Small intestine (tissue), 16 donors: ENCODE measurements around the gene VARS2. TPM values are rescaled to one million over a fixed set of nuclear protein-coding genes. Genes with fewer than 3 reads are reported as not detected.
"Not testable (repeated sequence)": the region's sequence is repeated elsewhere in the genome, so short reads cannot be mapped to it uniquely, and the experiment has no call there.

Experiments used
- DNase-seq, 2 donors: peaks; one replicate each; pipeline versions ENCODE4 v3.0.0 to v3.0.0-alpha.2; 2013
- FAIRE-seq: peaks from 2 replicates; lab custom pipeline; 2012; peaks lifted over from hg19 to GRCh38; lab: Jason Lieb, UNC
- H3K27ac ChIP-seq, 3 donors: one replicate each; pipeline ENCODE4 v1.5.1; 2013; ENCODE audit warnings: low read length in 2 of 3, mild to moderate bottlenecking in 2 of 3, control low read depth in 1 of 3, inconsistent platforms in 1 of 3, low read depth in 1 of 3, moderate library complexity in 1 of 3
- H3K27me3 ChIP-seq, 3 donors: one replicate each; pipeline ENCODE4 v1.6.1; 2013; ENCODE audit warnings: low read length in 3 of 3, inconsistent platforms in 1 of 3; ENCODE audit not compliant: control insufficient read depth in 3 of 3, insufficient read depth in 3 of 3
- H3K36me3 ChIP-seq, 3 donors: one replicate each; pipeline ENCODE4 v1.6.1; 2013; ENCODE audit warnings: low read length in 3 of 3, inconsistent platforms in 1 of 3, low read depth in 1 of 3, mild to moderate bottlenecking in 1 of 3, moderate library complexity in 1 of 3; ENCODE audit not compliant: control insufficient read depth in 3 of 3, insufficient read depth in 2 of 3
- H3K4me1 ChIP-seq, 3 donors: one replicate each; pipeline ENCODE4 v1.6.1; 2013; ENCODE audit warnings: low read length in 2 of 3, inconsistent platforms in 1 of 3, low read depth in 1 of 3, mild to moderate bottlenecking in 1 of 3, moderate library complexity in 1 of 3; ENCODE audit not compliant: control insufficient read depth in 3 of 3, insufficient read depth in 2 of 3
- H3K4me3 ChIP-seq, 3 donors: one replicate each; pipeline ENCODE4 v1.5.1; 2013; ENCODE audit warnings: low read length in 3 of 3, control low read depth in 1 of 3, inconsistent platforms in 1 of 3, low read depth in 1 of 3, mild to moderate bottlenecking in 1 of 3, moderate library complexity in 1 of 3
- H3K9me3 ChIP-seq, 2 donors: one replicate each; pipeline ENCODE4 v1.6.1; 2013; ENCODE audit warnings: low read depth in 1 of 2, low read length in 1 of 2; ENCODE audit not compliant: control insufficient read depth in 2 of 2, insufficient read depth in 1 of 2
- WGBS, 3 donors: extraction: QIAGEN DNeasy Blood & Tissue Kit; methylation state at CpG; one replicate each; pipeline ENCODE4 v1.1.7; 2013; 5-methylcytosine and 5-hydroxymethylcytosine counted together
- long read RNA-seq, 10 donors: transcript quantifications; one replicate each; lab custom pipeline, GENCODE V29; 2026
- polyA plus RNA-seq, 4 donors: library from polyadenylated mRNA; stranded (reverse) in 3 of 4; unstranded in 1 of 4; fragments of 200-250 nt in 3 of 4; fragments of 120-200 nt in 1 of 4; gene quantifications; one replicate each; pipeline versions ENCODE4 v1.2.1 to v1.2.3, GENCODE V29; 2013
- donor health status: healthy with polysubstance abuse.
- donor health status: control.
- donor health status: control.
- donor health status: Bipolar disorder and iron deficiency.
- donor health status: healthy.

VARS2 gene
- polyA plus RNA-seq: 10 to 100 TPM; 25.4 to 54.9 (median 41.9) TPM
- long read RNA-seq, donor 1, partial matches to known transcripts: 5 of 5 reads
- long read RNA-seq, donor 1, other reads (novel, unspliced or antisense): 0 of 5 reads
- long read RNA-seq, donor 2: 0 reads
- long read RNA-seq, donor 3, partial matches to known transcripts: 5 of 5 reads
- long read RNA-seq, donor 3, other reads (novel, unspliced or antisense): 0 of 5 reads
- long read RNA-seq, donor 4: 0 reads
- long read RNA-seq, donor 5: 0 reads
- long read RNA-seq, donor 6: 0 reads
- long read RNA-seq, donor 7, partial matches to known transcripts: 5 of 7 reads
- long read RNA-seq, donor 7, other reads (novel, unspliced or antisense): 0 of 7 reads
- long read RNA-seq, donor 8: 0 reads
- long read RNA-seq, donor 9: 0 reads
- long read RNA-seq, donor 10, partial matches to known transcripts: 0 of 1 reads
- long read RNA-seq, donor 10, other reads (novel, unspliced or antisense): 0 of 1 reads

DNA sequence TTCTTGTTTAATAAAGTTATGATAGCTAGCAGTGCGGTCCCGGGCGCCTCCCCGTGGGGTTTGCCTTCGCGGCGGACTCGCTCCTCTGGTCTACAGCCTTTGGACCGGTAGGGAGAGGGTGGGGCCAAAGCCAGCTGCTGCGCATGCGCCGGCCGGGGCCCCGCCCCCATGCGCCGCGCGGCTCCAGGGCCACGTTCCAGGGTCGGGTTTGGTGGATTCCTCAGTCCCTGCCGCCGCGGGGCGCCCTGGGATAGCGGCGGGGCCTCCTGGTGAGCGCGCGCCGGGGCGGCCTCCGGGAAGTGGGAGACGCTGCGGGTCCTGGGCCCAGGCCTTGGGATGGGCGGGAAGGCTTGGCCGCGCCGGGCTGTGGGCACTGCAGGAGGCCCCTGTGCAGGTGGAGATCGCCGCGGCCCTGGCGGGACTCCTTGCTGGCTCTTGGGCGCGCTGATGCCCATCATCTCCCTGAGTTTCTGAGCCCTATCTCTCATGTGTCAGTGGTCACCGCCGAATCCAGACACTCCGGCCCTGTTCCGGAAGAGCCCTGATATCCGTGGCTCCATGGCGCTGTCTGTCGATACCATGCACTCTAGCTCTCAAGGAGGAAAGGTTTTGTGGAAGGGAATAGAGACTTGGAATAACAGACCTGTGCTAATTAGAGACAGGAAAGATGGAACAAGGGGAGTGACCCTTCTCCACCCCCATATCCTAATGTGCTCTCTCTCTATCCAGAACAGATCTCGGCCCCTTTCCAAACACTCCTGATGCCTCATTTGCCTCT lies at the start of gene VARS2:
TSS of gene VARS2 (plus strand) at position 163 of the 778 bp plus-strand sequence. CDS start at position 762, 599 bp downstream.
- Histone ChIP-seq H3K4me3 (peak within 1 kb of the TSS; percentile 51 to 74 (median 74)), H3K9me3 (no peaks in the 10 kb centered on the region), H3K27ac (peak within 1 kb of the TSS; percentile 90 to 97 (median 92)), H3K27me3 (no peaks in the 10 kb centered on the region), H3K36me3 (peaks cover 0 to 63% (median 12%) of the 10 kb centered on the region in 3 donors), H3K4me1 (peaks cover 0 to 25% (median 0%) of the 10 kb centered on the region in 3 donors)
- DNase-seq (peak; percentile 96 to 99), FAIRE-seq (no peak)
- 0 to 1% (median 1%) methylated on average over 26 to 52 of the region's 52 CpGs for WGBS, 3 donors

DNA sequence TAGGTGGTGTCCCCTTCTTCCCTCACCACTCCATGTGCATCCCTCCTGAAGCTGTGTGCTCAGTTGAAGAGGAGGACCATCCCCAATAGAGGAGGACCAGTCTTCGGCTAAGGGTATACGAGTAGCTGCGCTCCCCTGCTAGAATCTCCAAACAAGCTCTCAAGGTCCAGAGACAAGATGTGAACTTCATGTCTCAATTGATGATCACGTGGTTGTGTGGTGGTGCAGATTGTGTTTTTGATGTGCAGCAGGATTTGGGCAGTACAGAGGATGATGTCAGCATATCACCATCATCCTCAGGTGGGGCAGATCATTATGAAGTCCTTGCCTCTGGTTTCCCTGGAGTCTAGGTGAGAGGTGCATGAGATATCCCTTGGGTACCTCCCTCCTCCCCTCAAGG lies 49.7 kb upstream of the VARS2 start:
- no peak overlapping the region for H3K27ac ChIP-seq
- no peaks in the 10 kb centered on the region for H3K27me3 ChIP-seq
- FAIRE-seq: no peak
- DNase-seq: no peak
- no peaks in the 10 kb centered on the region for H3K36me3 ChIP-seq
- peaks cover 0 to 13% of the 10 kb centered on the region in 2 donors for H3K9me3 ChIP-seq
- 82 to 94% (median 87%) methylated on average over 4 of the region's 4 CpGs for WGBS, 3 donors
- no peaks in the 10 kb centered on the region for H3K4me1 ChIP-seq
- no peak overlapping the region for H3K4me3 ChIP-seq

DNA sequence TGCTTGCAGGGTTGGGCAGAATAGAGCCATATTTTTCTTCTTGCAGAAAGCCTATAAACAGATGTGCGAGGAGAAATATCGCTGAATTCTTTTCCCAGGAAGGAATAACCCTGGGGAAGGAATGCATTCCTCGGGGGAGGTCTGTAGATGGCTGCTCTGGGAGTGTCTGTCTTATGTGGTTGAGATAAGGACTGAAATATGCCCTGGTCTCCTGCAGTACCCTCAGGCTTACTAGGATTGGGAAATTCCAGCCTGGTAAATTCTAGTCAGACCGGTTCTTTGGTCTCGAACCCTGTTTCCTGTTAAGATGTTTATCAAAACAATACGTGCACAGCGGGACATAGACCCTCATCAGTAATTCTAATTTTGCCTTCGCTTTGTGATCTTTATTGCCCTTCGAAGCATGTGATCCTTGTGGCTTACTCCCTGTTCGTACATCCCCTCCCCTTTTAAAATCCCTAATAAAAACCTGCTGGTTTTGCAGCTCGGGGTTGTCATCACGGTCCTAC lies 44.7 kb upstream of the VARS2 start:
- not testable (repeated sequence) for H3K27me3 ChIP-seq, DNase-seq, FAIRE-seq, H3K4me1 ChIP-seq, H3K4me3 ChIP-seq, H3K36me3 ChIP-seq, H3K27ac ChIP-seq
- 85 to 88% (median 87%) methylated on average over 12 of the region's 12 CpGs for WGBS, 3 donors
- peaks cover 0 to 30% of the 10 kb centered on the region in 2 donors for H3K9me3 ChIP-seq

DNA sequence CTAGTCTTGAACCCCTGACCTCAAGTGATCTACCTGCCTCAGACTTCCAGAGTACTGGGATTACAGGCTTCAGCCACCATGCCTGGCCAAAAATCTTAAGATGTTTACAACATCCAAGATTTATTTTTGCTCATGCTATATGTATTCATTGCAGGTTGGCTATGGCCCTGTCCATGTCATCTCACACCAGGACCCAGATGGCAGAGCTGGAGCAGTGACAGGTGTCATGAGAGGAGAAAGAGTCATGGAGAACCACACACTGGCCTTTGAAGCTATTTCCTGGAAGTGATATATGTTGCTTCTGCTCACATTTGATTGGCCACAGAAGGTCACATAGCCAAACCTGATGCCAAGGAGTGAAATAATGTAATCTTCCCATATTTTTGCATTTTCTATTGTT lies 43.5 kb upstream of the VARS2 start:
- Histone ChIP-seq H3K4me1 (no peaks in the 10 kb centered on the region), H3K9me3 (peaks cover 0 to 30% of the 10 kb centered on the region in 2 donors), H3K27ac (no peak overlapping the region), H3K36me3 (no peaks in the 10 kb centered on the region), H3K27me3 (no peaks in the 10 kb centered on the region), H3K4me3 (no peak overlapping the region)
- no peak for FAIRE-seq
- no peak for DNase-seq

DNA sequence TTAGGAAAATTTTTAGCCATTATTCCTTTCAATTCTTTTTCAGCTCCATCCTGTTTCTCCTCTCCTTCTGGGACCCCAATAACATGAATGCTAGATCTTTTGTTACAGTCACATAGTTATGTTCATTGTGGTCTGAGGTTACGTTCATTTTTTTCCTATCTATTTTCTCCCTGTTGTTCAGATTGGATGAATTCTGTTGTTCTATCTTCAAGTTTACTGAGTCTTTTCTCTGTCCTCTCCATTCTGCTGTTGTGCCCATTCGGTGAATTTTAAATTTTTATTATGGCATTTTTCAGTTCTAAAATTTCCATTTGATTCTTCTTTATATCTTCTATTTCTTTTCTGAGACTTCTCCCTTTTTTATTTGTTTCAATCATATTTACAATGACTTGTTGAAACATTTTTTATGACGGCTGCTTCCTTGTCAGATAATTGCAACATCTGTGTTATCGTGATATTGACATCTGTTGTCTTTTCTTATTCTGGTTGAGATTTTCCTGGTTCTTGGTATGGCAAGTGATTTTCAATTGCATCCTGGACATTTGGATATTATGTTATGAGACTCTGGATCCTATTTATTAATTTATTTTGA lies 42.4 kb upstream of the VARS2 start:
- 81 to 83% (median 81%) methylated on average over 4 of the region's 4 CpGs for WGBS, 3 donors
- Histone ChIP-seq H3K27ac (no peak overlapping the region), H3K9me3 (peaks cover 0 to 30% of the 10 kb centered on the region in 2 donors), H3K27me3 (no peaks in the 10 kb centered on the region), H3K4me3 (no peak overlapping the region), H3K4me1 (no peaks in the 10 kb centered on the region), H3K36me3 (no peaks in the 10 kb centered on the region)
- DNase-seq (no peak), FAIRE-seq (no peak)

DNA sequence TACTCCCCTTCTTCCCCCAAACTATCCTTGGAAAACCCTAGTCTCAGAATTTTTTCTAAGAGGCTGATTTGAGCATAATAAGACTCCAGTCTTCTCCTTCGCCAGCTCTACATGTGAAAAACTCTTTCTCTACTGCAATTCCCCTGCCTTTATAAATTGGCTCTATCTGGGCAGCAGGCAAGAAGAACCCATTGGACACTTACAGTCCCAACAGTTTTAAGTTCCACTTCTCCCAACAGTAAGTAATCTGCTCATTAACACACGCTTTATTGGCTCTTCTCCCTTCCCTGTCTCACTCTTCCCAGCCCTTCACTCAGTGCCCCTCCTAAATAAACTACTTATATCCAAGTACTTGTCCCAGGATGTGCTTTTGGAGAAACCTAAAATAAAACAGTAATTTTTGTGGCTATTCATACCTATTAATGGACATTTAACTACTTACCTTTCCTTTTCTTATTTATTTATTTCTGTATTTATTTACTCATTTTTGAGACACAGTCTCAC lies 40.8 kb upstream of the VARS2 start:
- Histone ChIP-seq H3K4me1 (peaks cover 0 to 5% (median 3%) of the 10 kb centered on the region in 3 donors), H3K4me3 (no peak overlapping the region), H3K9me3 (peaks cover 0 to 26% of the 10 kb centered on the region in 2 donors), H3K27me3 (no peaks in the 10 kb centered on the region), H3K36me3 (no peaks in the 10 kb centered on the region), H3K27ac (no peak overlapping the region)
- no peak for DNase-seq
- FAIRE-seq: no peak
- 89 to 96% (median 91%) methylated on average over 2 of the region's 2 CpGs for WGBS, 3 donors

DNA sequence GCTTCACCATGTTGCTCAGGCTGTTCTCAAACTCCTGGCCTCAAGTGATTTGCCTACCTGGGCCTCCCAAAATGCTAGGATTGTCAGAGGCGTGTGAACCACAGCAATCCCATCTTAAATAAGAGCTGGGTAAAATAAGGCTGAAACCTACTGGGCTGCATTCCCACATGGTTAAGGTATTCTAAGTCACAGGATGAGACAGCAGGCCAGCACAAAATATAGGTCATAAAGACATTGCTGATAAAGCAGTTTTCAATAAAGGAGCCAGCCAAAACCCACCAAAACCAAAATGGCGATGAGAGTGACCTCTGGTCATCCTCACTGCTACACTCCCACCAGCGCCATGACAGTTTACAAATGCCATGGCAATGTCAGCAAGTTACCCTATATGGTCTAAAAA lies 40.2 kb upstream of the VARS2 start:
- not testable (repeated sequence) for H3K4me3 ChIP-seq, H3K4me1 ChIP-seq, DNase-seq, H3K27ac ChIP-seq, H3K27me3 ChIP-seq, FAIRE-seq, H3K36me3 ChIP-seq
- peaks cover 0 to 26% of the 10 kb centered on the region in 2 donors for H3K9me3 ChIP-seq
- 94 to 97% (median 97%) methylated on average over 3 of the region's 3 CpGs for WGBS, 3 donors
